Fibroblast of pulmonary artery (primary cell): ENCODE results near the gene ZNF33A.
"Not testable (repeated sequence)": the region's sequence is repeated elsewhere in the genome, so short reads cannot be mapped to it uniquely, and the experiment has no call there.

Experiments
- DNase-seq: peaks from one replicate; pipeline ENCODE4 v3.0.0-alpha.2; 2010; ENCODE audit warnings: low read depth
- H3K4me3 ChIP-seq: replicated peaks from 2 replicates; pipeline ENCODE4 v1.5.1; 2011; ENCODE audit warnings: low read depth, mild to moderate bottlenecking, control low read depth, low read length, moderate library complexity
- TF ChIP-seq, protein P1 (sequence below): IDR thresholded peaks from 2 replicates; pipeline ENCODE4 v1.5.1; 2011; ENCODE audit warnings: mild to moderate bottlenecking, control low read depth, low read length, inconsistent platforms; ENCODE audit errors: missing control alignments

The ZNF33A gene

DNA sequence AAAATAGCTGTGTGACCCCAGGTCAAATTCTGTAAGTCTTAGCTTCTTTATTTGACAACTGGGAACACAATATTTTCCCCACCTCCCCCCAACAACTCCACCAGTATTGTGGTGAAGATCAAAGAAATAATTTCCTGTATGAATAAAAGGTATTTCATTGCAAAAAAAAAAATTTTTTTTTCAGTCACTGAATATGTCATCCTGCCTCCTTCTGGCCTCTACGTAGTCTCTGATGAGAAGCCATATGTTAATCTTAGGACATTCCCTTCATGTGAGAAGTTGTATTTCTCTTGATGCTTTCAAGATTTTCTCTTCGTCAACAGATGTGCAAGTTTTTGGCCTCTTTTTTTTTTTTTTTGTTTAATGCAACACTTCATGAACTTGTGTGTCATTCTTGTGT, 33.0 kb downstream of the ZNF33A start:
- no peak for DNase-seq
- no peak overlapping the region for H3K4me3 ChIP-seq
- TF ChIP-seq, protein P1, sequence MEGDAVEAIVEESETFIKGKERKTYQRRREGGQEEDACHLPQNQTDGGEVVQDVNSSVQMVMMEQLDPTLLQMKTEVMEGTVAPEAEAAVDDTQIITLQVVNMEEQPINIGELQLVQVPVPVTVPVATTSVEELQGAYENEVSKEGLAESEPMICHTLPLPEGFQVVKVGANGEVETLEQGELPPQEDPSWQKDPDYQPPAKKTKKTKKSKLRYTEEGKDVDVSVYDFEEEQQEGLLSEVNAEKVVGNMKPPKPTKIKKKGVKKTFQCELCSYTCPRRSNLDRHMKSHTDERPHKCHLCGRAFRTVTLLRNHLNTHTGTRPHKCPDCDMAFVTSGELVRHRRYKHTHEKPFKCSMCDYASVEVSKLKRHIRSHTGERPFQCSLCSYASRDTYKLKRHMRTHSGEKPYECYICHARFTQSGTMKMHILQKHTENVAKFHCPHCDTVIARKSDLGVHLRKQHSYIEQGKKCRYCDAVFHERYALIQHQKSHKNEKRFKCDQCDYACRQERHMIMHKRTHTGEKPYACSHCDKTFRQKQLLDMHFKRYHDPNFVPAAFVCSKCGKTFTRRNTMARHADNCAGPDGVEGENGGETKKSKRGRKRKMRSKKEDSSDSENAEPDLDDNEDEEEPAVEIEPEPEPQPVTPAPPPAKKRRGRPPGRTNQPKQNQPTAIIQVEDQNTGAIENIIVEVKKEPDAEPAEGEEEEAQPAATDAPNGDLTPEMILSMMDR: no peak

DNA sequence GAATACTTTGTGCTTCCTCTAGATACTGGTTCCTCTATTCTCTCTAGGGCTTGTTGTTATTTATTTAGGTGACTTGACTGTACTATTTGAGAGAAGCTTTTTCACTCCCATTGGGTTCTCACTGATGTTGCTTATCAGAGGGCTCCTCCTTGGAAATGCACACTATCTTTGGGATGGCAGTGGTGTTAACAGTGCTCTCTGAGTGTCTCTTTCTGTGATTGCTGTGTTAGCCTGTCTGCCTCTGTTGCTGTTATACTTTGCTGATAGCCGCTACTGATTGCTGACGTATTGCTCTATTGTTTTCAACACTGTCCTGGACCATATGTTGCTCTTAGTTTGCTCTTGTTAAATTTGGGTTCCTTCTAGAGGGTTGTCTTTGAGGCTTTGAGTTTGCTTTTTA, 34.7 kb downstream of the ZNF33A start:
- TF ChIP-seq, protein P1: no peak
- H3K4me3 ChIP-seq: no peak overlapping the region
- DNase-seq: no peak

DNA sequence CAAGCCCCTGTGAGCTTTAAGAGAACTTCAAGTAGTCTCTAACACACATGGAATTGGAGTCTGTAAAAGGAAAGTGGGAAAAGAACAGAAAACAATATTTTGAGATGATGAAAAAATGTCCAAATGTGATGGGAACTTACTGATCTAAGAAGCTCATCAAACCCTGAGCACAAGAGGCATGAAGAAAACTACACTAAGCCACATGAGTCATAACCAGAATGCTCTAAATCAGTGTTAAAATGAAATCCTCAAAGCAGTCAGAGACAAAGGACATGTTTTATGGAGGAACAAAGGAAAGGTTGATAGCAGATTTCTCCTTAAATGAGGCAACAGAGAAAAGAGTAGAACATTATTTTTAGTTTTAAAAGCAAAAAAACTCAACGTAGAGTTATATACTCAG, 37.2 kb downstream of the ZNF33A start:
- DNase-seq: peak; percentile 23

DNA sequence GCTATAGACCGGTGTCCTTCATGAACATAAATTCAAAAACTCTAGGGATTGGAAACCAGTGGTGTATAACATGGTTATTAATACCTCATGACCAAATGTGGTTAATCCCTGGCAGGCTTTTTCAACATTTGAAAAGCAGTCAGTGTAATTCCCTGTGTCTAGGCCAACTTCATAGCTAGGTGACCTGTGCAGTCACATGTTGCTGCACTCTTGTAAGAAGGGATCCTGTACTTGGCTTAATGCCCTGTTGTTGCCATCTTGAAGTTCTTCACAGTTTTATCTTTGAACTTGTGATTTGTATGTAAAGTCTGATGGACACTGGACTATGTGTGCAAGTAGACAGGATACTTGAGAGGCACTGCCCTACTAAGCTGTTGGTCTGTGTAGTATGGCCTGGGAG, 39.7 kb downstream of the ZNF33A start:
- no peak for DNase-seq
- TF ChIP-seq, protein P1: no peak
- no peak overlapping the region for H3K4me3 ChIP-seq

More for the DNA sequence above, 37.2 kb downstream of the ZNF33A start:
- H3K4me3 ChIP-seq: no peak overlapping the region
- TF ChIP-seq, protein P1: no peak

DNA sequence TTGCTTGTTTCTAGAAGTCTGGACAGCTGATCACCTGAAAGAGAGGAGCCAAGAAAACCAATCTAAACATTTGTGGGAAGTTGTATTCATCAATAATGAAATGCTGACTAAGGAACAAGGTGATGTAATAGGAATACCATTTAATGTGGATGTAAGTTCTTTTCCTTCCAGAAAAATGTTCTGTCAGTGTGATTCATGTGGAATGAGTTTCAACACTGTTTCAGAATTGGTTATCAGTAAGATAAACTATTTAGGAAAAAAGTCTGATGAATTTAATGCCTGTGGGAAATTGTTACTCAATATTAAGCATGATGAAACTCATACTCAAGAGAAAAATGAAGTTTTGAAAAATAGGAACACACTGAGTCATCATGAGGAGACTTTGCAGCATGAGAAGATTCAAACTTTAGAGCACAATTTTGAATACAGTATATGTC, 43.9 kb downstream of the ZNF33A start:
- DNase-seq: peak; percentile 92
- H3K4me3 ChIP-seq: no peak overlapping the region
- TF ChIP-seq, protein P1: no peak

DNA sequence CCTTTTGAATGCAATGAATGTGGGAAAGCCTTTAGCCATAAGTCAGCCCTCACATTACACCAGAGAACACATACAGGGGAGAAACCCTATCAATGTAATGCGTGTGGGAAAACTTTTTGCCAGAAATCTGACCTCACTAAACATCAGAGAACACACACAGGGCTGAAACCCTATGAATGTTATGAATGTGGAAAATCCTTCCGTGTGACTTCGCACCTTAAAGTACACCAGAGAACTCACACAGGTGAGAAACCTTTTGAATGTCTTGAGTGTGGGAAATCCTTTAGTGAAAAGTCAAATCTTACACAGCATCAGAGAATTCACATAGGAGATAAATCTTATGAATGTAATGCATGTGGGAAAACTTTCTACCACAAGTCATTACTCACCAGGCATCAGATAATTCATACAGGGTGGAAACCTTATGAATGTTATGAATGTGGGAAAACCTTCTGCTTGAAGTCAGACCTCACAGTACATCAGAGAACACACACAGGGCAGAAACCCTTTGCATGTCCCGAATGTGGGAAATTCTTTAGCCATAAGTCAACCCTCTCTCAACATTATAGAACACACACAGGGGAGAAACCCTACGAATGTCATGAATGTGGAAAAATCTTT, 44.9 kb downstream of the ZNF33A start:
- H3K4me3 ChIP-seq, DNase-seq: not testable (repeated sequence)

DNA sequence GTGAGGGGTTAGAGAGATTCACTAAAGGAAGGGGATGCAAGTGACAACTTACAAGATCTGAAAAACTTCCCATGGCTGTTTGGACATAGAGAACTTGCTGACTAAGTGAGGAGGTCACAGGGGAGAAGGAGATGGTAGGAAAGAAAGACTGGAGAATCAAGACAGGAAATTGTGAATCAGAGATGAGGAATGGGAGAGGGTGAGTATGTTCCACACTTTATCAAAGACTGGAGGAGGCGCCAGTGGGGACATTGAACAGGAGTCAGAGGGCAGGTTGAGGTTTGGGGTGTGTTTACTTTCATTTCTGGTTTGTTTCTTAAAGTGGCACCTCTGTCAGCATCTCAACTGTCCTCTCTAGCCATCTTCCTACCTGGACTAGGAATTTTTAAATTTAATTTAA, 59.2 kb downstream of the ZNF33A start:
- H3K4me3 ChIP-seq: not testable (repeated sequence)
- peak; percentile 89 for DNase-seq

DNA sequence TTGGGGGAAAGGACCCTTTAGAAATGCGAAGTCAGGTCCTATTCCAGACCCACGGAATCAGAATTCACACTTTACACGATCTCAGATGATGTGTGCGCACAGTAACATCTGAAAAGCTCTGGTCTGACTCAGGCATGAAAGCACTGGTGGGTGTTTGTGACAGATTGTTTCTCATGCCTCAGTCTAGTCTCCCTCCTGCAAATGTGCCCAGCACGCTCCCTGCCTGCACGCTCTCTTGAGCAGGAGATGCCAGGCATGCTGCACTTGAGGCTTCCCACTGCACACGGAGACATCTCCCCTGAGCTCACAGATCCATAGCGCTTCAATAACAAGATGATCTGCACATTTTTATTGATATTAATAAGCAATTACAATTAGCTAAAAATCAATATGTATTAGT, 60.0 kb downstream of the ZNF33A start:
- no peak overlapping the region for H3K4me3 ChIP-seq
- TF ChIP-seq, protein P1: no peak
- no peak for DNase-seq
